Measurements from ENCODE around the gene CELSR1.
A peak's percentile ranks its signal among the peaks of the same experiment; 100 is the strongest.

CELSR1 gene

DNA sequence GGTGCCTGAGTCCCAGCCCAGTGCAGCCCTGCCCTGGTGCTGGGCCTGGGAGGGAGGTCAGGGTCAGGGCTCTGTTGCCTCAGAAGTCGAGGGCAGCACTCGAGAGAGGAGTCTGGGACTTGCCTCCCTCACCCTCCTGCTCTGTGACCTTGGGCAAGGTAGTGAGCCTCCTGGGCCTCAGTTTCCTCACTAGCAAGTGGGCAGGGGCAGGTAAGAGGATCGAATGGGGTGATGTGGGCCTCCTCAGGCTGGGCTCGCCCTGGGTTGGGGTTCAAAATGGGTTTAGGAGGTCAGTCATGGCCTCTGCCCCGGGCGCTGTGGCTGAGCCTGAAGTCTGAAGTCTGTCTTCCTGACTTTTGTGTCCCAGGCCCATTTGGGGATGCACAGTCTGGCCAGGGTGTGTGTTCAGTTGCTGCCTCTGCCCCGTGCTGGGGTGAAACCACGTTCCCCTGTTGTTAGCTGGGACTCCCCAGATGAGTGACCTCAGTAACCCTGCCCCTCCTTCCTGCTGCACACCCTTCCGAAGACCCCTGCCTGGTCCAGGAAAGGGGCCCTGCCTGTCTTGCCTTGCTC lies 40.9 kb upstream of the CELSR1 start:
- peak overlapping the region; percentile 83 for H3K27ac ChIP-seq (replicated peaks)
- DNase-seq (ENCODE audit: low read depth in 1 of 2, low spot score in 1 of 2), result no peak
- H3K4me3 ChIP-seq (replicated peaks; ENCODE audit: insufficient read depth, low read length), result peak overlapping the region; percentile 71
- TF ChIP-seq POLR2AphosphoS5 (IDR thresholded peaks at IDR 0.05; ENCODE audit: low read depth), result peak; percentile 30; the same call in 1 of the 2 replicates
- no peak for TF ChIP-seq GABPA (IDR thresholded peaks at IDR 0.05; ENCODE audit: low read depth)
- H3K27me3 ChIP-seq (ENCODE audit: insufficient read depth, poor library complexity, severe bottlenecking), result no peaks in the 10 kb centered on the region

DNA sequence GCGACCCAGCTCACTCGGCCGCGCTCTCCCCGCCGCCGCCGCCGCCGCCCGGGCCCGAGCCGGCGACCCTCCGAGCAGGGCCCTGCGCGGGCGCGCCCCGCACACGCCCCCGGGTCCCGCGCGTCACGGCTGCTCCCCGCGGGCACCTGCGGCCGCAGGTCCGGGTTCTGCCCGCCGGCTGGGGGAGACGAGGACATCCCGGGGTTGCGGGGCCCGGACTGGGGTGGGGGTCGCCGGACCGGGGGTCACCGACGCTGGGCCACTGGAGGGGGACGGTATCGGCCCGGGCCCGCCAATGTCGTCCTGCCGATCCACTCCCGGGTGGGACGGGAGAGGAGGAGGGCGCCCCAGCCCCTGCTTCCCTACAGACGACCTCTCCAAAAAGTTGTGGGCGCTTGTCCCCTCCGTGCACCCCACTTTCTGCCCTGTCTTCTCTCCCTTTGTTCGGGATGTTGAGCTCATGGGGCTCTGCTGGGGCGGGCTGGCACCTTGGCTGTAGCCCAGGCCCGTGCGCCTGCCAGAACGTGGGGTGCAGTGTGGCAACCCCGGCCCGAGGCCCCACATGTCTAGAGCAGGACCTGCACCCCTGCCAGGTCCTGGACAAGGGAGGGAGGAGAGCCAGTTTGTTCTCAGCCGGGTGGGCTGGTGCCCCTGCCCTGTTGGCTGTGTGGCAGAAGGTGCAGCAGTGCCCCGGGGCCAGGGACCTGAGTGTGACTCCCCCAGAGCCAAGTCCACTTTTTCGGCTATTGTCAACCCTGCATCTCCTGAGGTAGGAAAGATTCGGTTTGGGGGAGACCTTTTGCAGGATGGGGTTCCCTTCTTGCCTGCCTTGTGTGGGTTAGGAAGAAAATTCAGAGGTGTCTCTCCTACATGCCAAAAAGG lies 40.2 kb upstream of the CELSR1 start:
- Histone ChIP-seq H3K27ac (replicated peaks) (peak overlapping the region; percentile 83), H3K27me3 (ENCODE audit: insufficient read depth, poor library complexity, severe bottlenecking) (no peaks in the 10 kb centered on the region), H3K4me3 (replicated peaks; ENCODE audit: insufficient read depth, low read length) (peak overlapping the region; percentile 71)
- no peak for DNase-seq (ENCODE audit: low read depth in 1 of 2, low spot score in 1 of 2)
- TF ChIP-seq POLR2AphosphoS5 (IDR thresholded peaks at IDR 0.05; ENCODE audit: low read depth), result 0 out of 2 replicates have a peak, but pooled peaks have one; percentile 9
- TF ChIP-seq, protein P1, sequence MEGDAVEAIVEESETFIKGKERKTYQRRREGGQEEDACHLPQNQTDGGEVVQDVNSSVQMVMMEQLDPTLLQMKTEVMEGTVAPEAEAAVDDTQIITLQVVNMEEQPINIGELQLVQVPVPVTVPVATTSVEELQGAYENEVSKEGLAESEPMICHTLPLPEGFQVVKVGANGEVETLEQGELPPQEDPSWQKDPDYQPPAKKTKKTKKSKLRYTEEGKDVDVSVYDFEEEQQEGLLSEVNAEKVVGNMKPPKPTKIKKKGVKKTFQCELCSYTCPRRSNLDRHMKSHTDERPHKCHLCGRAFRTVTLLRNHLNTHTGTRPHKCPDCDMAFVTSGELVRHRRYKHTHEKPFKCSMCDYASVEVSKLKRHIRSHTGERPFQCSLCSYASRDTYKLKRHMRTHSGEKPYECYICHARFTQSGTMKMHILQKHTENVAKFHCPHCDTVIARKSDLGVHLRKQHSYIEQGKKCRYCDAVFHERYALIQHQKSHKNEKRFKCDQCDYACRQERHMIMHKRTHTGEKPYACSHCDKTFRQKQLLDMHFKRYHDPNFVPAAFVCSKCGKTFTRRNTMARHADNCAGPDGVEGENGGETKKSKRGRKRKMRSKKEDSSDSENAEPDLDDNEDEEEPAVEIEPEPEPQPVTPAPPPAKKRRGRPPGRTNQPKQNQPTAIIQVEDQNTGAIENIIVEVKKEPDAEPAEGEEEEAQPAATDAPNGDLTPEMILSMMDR (IDR thresholded peaks at IDR 0.05; ENCODE audit: insufficient read depth, low read length), result no peak
- TF ChIP-seq SPI1 (IDR thresholded peaks at IDR 0.05; ENCODE audit: borderline replicate concordance, low read depth), result no peak
- TF ChIP-seq, protein P2, sequence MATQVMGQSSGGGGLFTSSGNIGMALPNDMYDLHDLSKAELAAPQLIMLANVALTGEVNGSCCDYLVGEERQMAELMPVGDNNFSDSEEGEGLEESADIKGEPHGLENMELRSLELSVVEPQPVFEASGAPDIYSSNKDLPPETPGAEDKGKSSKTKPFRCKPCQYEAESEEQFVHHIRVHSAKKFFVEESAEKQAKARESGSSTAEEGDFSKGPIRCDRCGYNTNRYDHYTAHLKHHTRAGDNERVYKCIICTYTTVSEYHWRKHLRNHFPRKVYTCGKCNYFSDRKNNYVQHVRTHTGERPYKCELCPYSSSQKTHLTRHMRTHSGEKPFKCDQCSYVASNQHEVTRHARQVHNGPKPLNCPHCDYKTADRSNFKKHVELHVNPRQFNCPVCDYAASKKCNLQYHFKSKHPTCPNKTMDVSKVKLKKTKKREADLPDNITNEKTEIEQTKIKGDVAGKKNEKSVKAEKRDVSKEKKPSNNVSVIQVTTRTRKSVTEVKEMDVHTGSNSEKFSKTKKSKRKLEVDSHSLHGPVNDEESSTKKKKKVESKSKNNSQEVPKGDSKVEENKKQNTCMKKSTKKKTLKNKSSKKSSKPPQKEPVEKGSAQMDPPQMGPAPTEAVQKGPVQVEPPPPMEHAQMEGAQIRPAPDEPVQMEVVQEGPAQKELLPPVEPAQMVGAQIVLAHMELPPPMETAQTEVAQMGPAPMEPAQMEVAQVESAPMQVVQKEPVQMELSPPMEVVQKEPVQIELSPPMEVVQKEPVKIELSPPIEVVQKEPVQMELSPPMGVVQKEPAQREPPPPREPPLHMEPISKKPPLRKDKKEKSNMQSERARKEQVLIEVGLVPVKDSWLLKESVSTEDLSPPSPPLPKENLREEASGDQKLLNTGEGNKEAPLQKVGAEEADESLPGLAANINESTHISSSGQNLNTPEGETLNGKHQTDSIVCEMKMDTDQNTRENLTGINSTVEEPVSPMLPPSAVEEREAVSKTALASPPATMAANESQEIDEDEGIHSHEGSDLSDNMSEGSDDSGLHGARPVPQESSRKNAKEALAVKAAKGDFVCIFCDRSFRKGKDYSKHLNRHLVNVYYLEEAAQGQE (IDR thresholded peaks at IDR 0.05; ENCODE audit: insufficient replicate concordance, low read depth), result no peak
- TF ChIP-seq GABPA (IDR thresholded peaks at IDR 0.05; ENCODE audit: low read depth), result no peak

DNA sequence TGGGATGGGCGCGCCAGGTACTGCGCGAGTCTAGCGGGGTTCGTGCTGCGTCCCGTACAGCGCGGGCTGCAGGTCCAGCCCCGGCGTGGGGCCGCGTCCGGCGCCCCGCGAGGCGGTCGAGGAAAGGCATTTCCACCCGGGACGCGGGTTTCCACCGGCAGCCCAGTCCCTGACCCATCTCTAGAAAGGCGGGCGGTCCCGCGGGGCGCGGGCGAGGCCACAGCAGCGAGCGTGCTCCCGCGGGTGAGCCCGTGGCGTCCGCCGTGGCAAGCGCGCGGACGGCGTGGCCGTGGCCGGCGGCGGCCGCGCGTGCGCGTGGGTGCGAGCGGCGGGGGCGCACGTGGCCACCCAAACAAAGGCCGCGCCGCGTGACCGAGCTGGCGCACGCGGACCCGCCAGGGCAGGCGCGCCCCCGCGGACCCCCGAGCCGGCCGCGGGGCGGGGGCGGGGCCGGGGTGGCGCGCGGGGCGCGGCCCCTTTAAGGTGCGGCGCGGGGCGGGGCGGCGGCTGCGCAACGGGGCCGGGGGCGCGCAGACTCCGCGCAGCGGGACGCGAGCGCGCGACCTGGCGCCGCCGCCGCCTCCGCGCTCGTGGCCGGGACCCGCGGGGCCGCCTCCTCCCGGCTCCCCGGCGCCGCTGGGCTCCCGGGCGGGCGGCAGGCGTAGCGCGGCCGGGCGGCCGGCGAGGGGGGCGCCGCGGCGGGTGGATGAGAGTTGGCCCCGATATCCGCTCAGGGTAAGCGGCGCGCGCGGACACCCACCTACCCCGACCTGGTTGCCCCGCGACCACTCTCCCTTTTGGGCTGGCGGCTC lies 39.3 kb upstream of the CELSR1 start:
- TF ChIP-seq, protein P2 (IDR thresholded peaks at IDR 0.05; ENCODE audit: insufficient replicate concordance, low read depth), result no peak
- TF ChIP-seq GABPA (IDR thresholded peaks at IDR 0.05; ENCODE audit: low read depth) (no peak), POLR2AphosphoS5 (IDR thresholded peaks at IDR 0.05; ENCODE audit: low read depth) (no peak), SPI1 (IDR thresholded peaks at IDR 0.05; ENCODE audit: borderline replicate concordance, low read depth) (no peak)
- TF ChIP-seq, protein P1 (IDR thresholded peaks at IDR 0.05; ENCODE audit: insufficient read depth, low read length), result no peak
- no peaks in the 10 kb centered on the region for H3K27me3 ChIP-seq (ENCODE audit: insufficient read depth, poor library complexity, severe bottlenecking)
- H3K27ac ChIP-seq (replicated peaks), result peak overlapping the region; percentile 45
- H3K4me3 ChIP-seq (replicated peaks; ENCODE audit: insufficient read depth, low read length), result peak overlapping the region; percentile 71
- no peak for DNase-seq (ENCODE audit: low read depth in 1 of 2, low spot score in 1 of 2)
